Rectal smooth muscle tissue (tissue), 1 donor: ENCODE measurements around the gene RTTN.

Source experiments
- H3K27ac ChIP-seq: one replicate; pipeline ENCODE4 v1.7.0; 2013; ENCODE audit warnings: low read depth, low read length, inconsistent platforms
- H3K27me3 ChIP-seq: one replicate; pipeline ENCODE4 v1.7.0; 2013; ENCODE audit warnings: low read length; ENCODE audit not compliant: control insufficient read depth, insufficient read depth
- H3K36me3 ChIP-seq: one replicate; pipeline ENCODE4 v1.7.0; 2013; ENCODE audit warnings: low read length; ENCODE audit not compliant: control insufficient read depth, insufficient read depth
- H3K4me1 ChIP-seq: one replicate; pipeline ENCODE4 v1.7.0; 2013; ENCODE audit warnings: low read length; ENCODE audit not compliant: control insufficient read depth, insufficient read depth
- H3K4me3 ChIP-seq: one replicate; pipeline ENCODE4 v1.7.0; 2013; ENCODE audit warnings: low read length
- H3K9ac ChIP-seq: one replicate; pipeline ENCODE4 v1.7.0; 2013; ENCODE audit warnings: low read length

The RTTN gene

GRCh38 chr18:70195852-70196434 lies 9.5 kb downstream of the RTTN start:
- H3K9ac ChIP-seq, result no peak overlapping the region
- H3K4me1 ChIP-seq, result no peaks in the 10 kb centered on the region
- H3K36me3 ChIP-seq, result peaks cover 5% of the 10 kb centered on the region
- H3K4me3 ChIP-seq, result no peak overlapping the region
- no peaks in the 10 kb centered on the region for H3K27me3 ChIP-seq
- H3K27ac ChIP-seq, result no peak overlapping the region

- H3K4me3 ChIP-seq, result no peak overlapping the region
- H3K9ac ChIP-seq, result no peak overlapping the region
- H3K4me1 ChIP-seq, result no peaks in the 10 kb centered on the region
- no peaks in the 10 kb centered on the region for H3K27me3 ChIP-seq
- no peak overlapping the region for H3K27ac ChIP-seq
- H3K36me3 ChIP-seq, result peaks cover 5% of the 10 kb centered on the region
Measured at GRCh38 chr18:70195014-70195614, 10.4 kb downstream of the RTTN start.

DNA sequence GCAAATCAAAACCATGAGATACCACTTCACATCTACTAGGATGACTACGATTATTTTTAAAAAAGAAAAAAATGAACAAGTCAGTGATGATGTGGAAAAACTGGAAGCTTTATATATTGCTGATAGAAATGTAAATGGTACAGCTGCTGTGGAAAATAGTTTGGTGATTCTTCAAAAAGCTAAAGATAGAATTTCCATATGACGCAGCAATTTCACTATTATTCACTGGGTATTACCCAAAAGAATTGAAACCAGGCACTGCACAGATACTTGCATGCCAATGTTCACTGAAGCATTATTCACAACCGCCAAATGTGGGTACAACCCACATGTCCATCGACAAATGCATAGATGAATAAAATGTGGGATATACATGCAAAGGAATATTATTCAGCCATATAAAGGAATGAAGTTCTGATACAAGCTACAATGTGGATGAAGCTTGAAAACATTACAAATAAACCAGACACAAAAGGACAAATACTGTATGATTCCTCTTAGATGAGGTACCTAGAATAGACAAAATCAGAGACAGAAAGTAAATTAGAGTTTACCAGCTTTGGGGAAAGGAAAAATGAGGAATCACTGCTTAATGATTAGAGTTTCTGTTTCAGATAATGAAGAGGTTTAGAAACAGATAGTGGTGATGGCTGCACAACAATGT lies 11.1 kb downstream of the RTTN start:
- H3K4me3 ChIP-seq, result no peak overlapping the region
- H3K36me3 ChIP-seq, result peaks cover 5% of the 10 kb centered on the region
- H3K27me3 ChIP-seq, result no peaks in the 10 kb centered on the region
- H3K27ac ChIP-seq, result no peak overlapping the region
- no peaks in the 10 kb centered on the region for H3K4me1 ChIP-seq
- H3K9ac ChIP-seq, result no peak overlapping the region

GRCh38 chr18:70190529-70190928 lies 15.0 kb downstream of the RTTN start:
- Histone ChIP-seq H3K4me3 (no peak overlapping the region), H3K27ac (no peak overlapping the region), H3K36me3 (peaks cover 5% of the 10 kb centered on the region), H3K4me1 (no peaks in the 10 kb centered on the region), H3K27me3 (no peaks in the 10 kb centered on the region), H3K9ac (no peak overlapping the region)

DNA sequence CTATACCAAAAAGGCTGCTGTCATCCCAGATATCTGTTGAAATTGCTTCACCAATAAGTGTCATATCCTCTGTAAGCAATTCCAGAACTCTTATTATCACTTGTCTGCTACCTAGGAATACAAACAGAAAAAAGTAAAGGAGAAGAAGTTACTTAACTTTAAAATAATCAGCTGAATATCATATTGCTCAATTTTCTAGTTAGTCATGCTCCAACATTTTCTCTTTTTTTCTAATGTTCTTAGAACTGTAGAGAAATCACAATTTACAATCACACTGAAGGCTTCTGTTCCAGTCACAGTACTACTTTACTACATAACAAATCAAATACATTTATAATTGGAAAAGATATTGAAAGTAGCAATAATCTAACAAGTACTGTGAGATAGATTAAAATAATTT lies 17.4 kb downstream of the RTTN start:
- H3K4me3 ChIP-seq, result no peak overlapping the region
- no peaks in the 10 kb centered on the region for H3K27me3 ChIP-seq
- no peak overlapping the region for H3K27ac ChIP-seq
- H3K9ac ChIP-seq, result no peak overlapping the region
- no peaks in the 10 kb centered on the region for H3K4me1 ChIP-seq
- H3K36me3 ChIP-seq, result peaks cover 9% of the 10 kb centered on the region

GRCh38 chr18:70183441-70183840 lies 22.0 kb downstream of the RTTN start:
- no peak overlapping the region for H3K4me3 ChIP-seq
- H3K4me1 ChIP-seq, result no peaks in the 10 kb centered on the region
- H3K9ac ChIP-seq, result no peak overlapping the region
- H3K27ac ChIP-seq, result no peak overlapping the region
- no peaks in the 10 kb centered on the region for H3K27me3 ChIP-seq
- H3K36me3 ChIP-seq, result peaks cover 5% of the 10 kb centered on the region

DNA sequence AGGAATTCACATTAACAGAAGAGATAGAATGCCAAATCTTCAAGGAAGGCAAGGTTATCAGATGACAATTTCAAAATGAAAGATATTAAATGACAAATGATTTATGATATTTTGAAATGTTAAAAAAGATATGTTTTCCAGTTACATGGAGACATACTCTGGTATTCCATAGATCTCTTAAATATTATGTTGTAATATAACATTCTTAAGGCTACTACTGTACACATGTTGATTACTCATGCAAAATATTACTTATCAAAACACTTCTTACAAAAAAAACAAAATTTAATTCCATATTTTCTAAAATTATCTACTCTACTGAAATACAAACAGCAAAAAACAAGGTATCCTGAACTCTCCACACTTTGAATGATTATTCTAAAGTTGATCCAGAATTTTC lies 22.9 kb downstream of the RTTN start:
- Histone ChIP-seq H3K4me3 (no peak overlapping the region), H3K36me3 (peaks cover 5% of the 10 kb centered on the region), H3K27me3 (no peaks in the 10 kb centered on the region), H3K4me1 (no peaks in the 10 kb centered on the region), H3K27ac (no peak overlapping the region), H3K9ac (no peak overlapping the region)

DNA sequence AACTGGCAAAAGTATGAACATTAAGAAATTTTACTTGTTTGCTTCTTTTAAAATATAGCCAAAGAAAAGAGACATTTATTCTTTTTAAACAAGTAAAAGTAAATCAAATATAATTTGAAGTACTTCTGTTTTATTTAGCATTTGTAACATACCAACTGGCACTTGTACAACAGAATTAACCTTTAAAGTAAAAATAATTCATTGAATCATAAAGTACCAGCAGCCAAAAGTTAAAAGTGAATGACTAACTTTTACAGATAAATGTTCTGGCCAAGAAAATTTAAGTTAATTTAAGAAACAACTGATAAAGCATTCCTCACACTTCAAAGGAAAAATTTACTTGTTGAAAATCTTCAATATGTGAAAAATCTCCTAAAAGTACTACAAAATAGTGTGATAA lies 23.8 kb downstream of the RTTN start:
- H3K27me3 ChIP-seq, result no peaks in the 10 kb centered on the region
- no peak overlapping the region for H3K9ac ChIP-seq
- H3K4me1 ChIP-seq, result no peaks in the 10 kb centered on the region
- no peak overlapping the region for H3K27ac ChIP-seq
- H3K36me3 ChIP-seq, result peaks cover 5% of the 10 kb centered on the region
- no peak overlapping the region for H3K4me3 ChIP-seq

DNA sequence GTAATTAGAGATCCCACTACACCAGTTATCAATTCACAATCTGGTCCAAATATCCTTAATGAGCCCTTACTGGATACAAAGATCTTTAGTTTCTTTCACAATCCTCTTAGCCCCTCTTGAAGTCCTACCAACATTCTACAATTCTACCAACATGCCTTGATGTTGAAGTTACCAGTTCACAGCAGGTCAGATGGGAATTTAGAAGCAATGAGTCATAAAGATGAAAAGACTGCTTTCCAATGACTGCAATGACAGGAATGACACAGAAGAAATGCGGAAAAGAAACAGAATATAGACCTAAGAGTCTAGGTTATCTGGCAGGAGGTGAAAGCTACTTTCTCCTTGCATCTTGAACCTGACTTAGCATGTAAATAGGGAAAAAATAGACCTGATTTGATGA lies 24.5 kb downstream of the RTTN start:
- Histone ChIP-seq H3K36me3 (peaks cover 5% of the 10 kb centered on the region), H3K27me3 (no peaks in the 10 kb centered on the region), H3K4me1 (no peaks in the 10 kb centered on the region), H3K4me3 (no peak overlapping the region), H3K9ac (no peak overlapping the region), H3K27ac (no peak overlapping the region)

GRCh38 chr18:70176537-70176936 lies 28.9 kb downstream of the RTTN start:
- Histone ChIP-seq H3K36me3 (no peaks in the 10 kb centered on the region), H3K4me1 (no peaks in the 10 kb centered on the region), H3K27me3 (no peaks in the 10 kb centered on the region), H3K27ac (no peak overlapping the region), H3K4me3 (no peak overlapping the region), H3K9ac (no peak overlapping the region)

DNA sequence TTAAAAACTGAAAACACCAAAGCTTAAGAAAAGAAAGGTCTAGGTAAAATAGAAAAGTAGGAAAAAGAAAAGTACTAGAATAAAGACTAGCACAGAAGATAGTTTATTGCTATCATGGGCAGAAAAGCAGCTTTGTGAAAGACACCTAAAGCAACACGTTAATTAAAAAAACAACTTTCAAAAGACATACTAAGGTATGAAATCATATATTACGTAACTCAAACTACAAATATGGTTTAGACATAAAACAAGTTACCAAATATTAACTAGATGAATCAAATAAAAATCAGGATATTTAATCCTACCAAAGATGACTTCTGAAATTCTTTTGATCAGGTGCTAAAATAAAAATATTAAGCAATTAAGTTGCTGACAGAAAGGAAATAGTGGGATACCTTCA lies 30.3 kb downstream of the RTTN start:
- Histone ChIP-seq H3K36me3 (no peaks in the 10 kb centered on the region), H3K27me3 (no peaks in the 10 kb centered on the region), H3K9ac (no peak overlapping the region), H3K4me3 (no peak overlapping the region), H3K4me1 (no peaks in the 10 kb centered on the region), H3K27ac (no peak overlapping the region)

- Histone ChIP-seq H3K4me1 (no peaks in the 10 kb centered on the region), H3K9ac (no peak overlapping the region), H3K27me3 (no peaks in the 10 kb centered on the region), H3K4me3 (no peak overlapping the region), H3K36me3 (no peaks in the 10 kb centered on the region), H3K27ac (no peak overlapping the region)
Measured at GRCh38 chr18:70172225-70172624, 33.3 kb downstream of the RTTN start.

DNA sequence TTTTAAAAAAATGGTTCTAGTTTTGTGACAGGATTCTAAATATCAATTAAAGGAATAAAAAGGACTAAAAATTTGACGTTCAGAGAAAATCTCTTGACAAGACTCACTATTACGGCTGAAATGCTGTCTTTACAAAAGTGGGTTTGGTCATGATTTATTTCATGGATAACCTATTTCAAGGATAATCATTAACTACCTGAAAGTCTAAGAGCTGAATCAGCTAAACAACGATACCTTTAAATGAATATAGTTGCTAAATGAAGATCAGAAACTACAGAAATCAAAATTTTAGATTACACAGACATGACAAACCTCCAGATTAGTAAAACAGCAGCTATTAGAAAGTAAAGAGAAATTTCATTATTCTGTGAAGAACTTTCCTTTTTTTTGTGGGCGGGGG lies 35.7 kb downstream of the RTTN start:
- H3K4me3 ChIP-seq, result no peak overlapping the region
- no peaks in the 10 kb centered on the region for H3K27me3 ChIP-seq
- no peak overlapping the region for H3K9ac ChIP-seq
- no peaks in the 10 kb centered on the region for H3K36me3 ChIP-seq
- no peak overlapping the region for H3K27ac ChIP-seq
- H3K4me1 ChIP-seq, result no peaks in the 10 kb centered on the region
